A549 (cell line): Measurements from ENCODE around the gene PLPP3. TPM values are rescaled to one million over a fixed set of nuclear protein-coding genes. Genes with fewer than 3 reads are reported as not detected.

Experiments used
- ATAC-seq, 2 experiments: fragments of 200-7000 bp in 1 of 2; fragments of >200 bp in 1 of 2; cut with Nextera tagmentation in 1 of 2; cut with Tn5 transposase in 1 of 2; 3 replicates each; pipeline versions ENCODE4 v1.8.0 to v1.9.1; 2018 to 2020; ENCODE audit warnings: mild to moderate bottlenecking in 1 of 2, moderate library complexity in 1 of 2
- CTCF ChIA-PET: fragments of 300-600 bp; sonication (Branson Sonifier 250); formaldehyde crosslinking; extraction: SDS; loops from one replicate; lab custom pipeline; 2021; ENCODE audit warnings: antibody characterized with exemption, inconsistent platforms; lab: Yijun Ruan, JAX
- POLR2A ChIA-PET: fragments of 350-600 bp; formaldehyde crosslinking; extraction: SDS; loops from one replicate; lab custom pipeline; 2021; ENCODE audit warnings: antibody characterized with exemption, inconsistent platforms; lab: Yijun Ruan, JAX
- DNase-seq, 2 experiments: peaks; one replicate each; pipeline versions ENCODE4 v3.0.0 to v3.0.0-alpha.2; 2011 to 2016; ENCODE audit warnings: low read depth in 1 of 2, low spot score in 1 of 2
- FAIRE-seq: peaks from 2 replicates; lab custom pipeline; 2011; peaks lifted over from hg19 to GRCh38; lab: Jason Lieb, UNC
- H3K27ac ChIP-seq, 2 experiments: fragments of >200 bp; sonication (Bioruptor Twin); formaldehyde crosslinking; 3 replicates each; pipeline ENCODE4 v1.5.1; 2016 to 2017
- H3K4me1 ChIP-seq: fragments of >200 bp; sonication (Bioruptor Twin); formaldehyde crosslinking; 3 replicates; pipeline ENCODE4 v1.6.1; 2016
- H3K4me2 ChIP-seq: fragments of >200 bp; sonication (Bioruptor Twin); formaldehyde crosslinking; 3 replicates; pipeline ENCODE4 v1.6.1; 2016
- H3K4me3 ChIP-seq: fragments of >200 bp; sonication (Bioruptor Twin); formaldehyde crosslinking; 3 replicates; pipeline ENCODE4 v1.5.1; 2016
- H3K9me3 ChIP-seq: fragments of >200 bp; sonication (Bioruptor Twin); formaldehyde crosslinking; 3 replicates; pipeline ENCODE4 v1.6.1; 2016
- CBX2 ChIP-seq: fragments of 200-600 bp; sonication (generic); IDR thresholded peaks from 2 replicates; pipeline ENCODE4 v1.6.1; 2016; ENCODE audit warnings: low read depth, mild to moderate bottlenecking, borderline replicate concordance
- CEBPB ChIP-seq, 2 experiments: fragments of >200 bp in 1 of 2; sonication (Bioruptor Twin) in 1 of 2; formaldehyde crosslinking in 1 of 2; IDR thresholded peaks; 2 replicates each; pipeline ENCODE4 v1.6.1; 2012 to 2016
- EHF ChIP-seq: fragments of 250-450 bp; sonication (Bioruptor Pico); IDR thresholded peaks from 2 replicates; pipeline ENCODE4 v1.5.0; 2020; ENCODE audit warnings: mild to moderate bottlenecking
- EHMT2 ChIP-seq: fragments of 200-600 bp; sonication (generic); IDR thresholded peaks from 2 replicates; pipeline ENCODE4 v1.6.1; 2016; ENCODE audit warnings: antibody characterized with exemption, low read depth, mild to moderate bottlenecking, moderate library complexity
- ELK1 ChIP-seq: fragments of 150-350 bp; IDR thresholded peaks from 2 replicates; pipeline ENCODE4 v1.6.1; 2014; ENCODE audit warnings: low read depth, mild to moderate bottlenecking, low read length
- FOSL2 ChIP-seq, 2 experiments: fragments of 450-650 bp in 1 of 2; fragments of >200 bp in 1 of 2; sonication (Bioruptor Twin) in 1 of 2; formaldehyde crosslinking; IDR thresholded peaks; 2 replicates each; pipeline versions ENCODE4 v1.5.0 to v1.6.1; 2016 to 2020; ENCODE audit warnings: mild to moderate bottlenecking in 1 of 2, moderate library complexity in 1 of 2
- MAX ChIP-seq: IDR thresholded peaks from 2 replicates; pipeline ENCODE4 v1.6.1; 2012
- NPAS2 ChIP-seq: fragments of 250-450 bp; sonication (Bioruptor Pico); IDR thresholded peaks from 2 replicates; pipeline ENCODE4 v1.8.0; 2022; ENCODE audit warnings: mild to moderate bottlenecking, moderate library complexity, borderline replicate concordance
- PBX3 ChIP-seq: IDR thresholded peaks from 2 replicates; pipeline ENCODE4 v1.6.1; 2012
- POLR2AphosphoS2 ChIP-seq: conservative IDR thresholded peaks from 2 replicates; pipeline ENCODE4 v1.6.1; 2012; ENCODE audit warnings: low read length, improper control_type of control experiment, inconsistent platforms
- RARB ChIP-seq: fragments of 250-450 bp; sonication (Bioruptor Pico); IDR thresholded peaks from 2 replicates; pipeline ENCODE4 v1.8.0; 2021; ENCODE audit warnings: mild to moderate bottlenecking, moderate library complexity
- REST ChIP-seq: fragments of 200-600 bp; sonication (generic); IDR thresholded peaks from 2 replicates; pipeline ENCODE4 v1.6.1; 2016; ENCODE audit warnings: antibody characterized with exemption, mild to moderate bottlenecking, moderate library complexity
- ZFP36 ChIP-seq: fragments of 450-650 bp; IDR thresholded peaks from 2 replicates; pipeline ENCODE4 v1.6.1; 2014; ENCODE audit warnings: borderline replicate concordance; ENCODE audit not compliant: partially characterized antibody
- WGBS: methylation state at CpG from one replicate; pipeline ENCODE4 v1.1.6; 2017; ENCODE audit errors: missing lambda C conversion rate; 5-methylcytosine and 5-hydroxymethylcytosine counted together
- polyA plus RNA-seq, 4 experiments: library from polyadenylated mRNA; depleted of rRNA in 3 of 4; stranded (reverse); fragments of >200 nt; fragmentation: RNase III in 1 of 4; extraction: RNeasy Plus Mini Kit Qiagen cat#74134 plus additional on column Dnase treatment in 1 of 4; gene quantifications; 2 replicates in 3 of 4; 3 replicates in 1 of 4; pipeline ENCODE4 v1.2.3, GENCODE V29; 2011 to 2017

The PLPP3 gene
- polyA plus RNA-seq, 2 of the 4 experiments (the other 2 are of a cell fraction) = 23.6 to 25.6 TPM

GRCh38 chr1:56510642-56511021, 68.7 kb downstream of the PLPP3 start (continued):
- TF ChIP-seq REST = no peak
- no peak for TF ChIP-seq ZFP36
- no peak for TF ChIP-seq RARB (CRISPR knock-in tag)
- TF ChIP-seq POLR2AphosphoS2 = no peak
- no peak for TF ChIP-seq MAX
- no peak for TF ChIP-seq ELK1

GRCh38 chr1:56509713-56510641, 69.4 kb downstream of the PLPP3 start:
- peaks cover 4% of the 10 kb centered on the region; the same call in 1 of the 3 replicates for H3K4me1 ChIP-seq
- WGBS = 87% methylated on average over 11 of the region's 13 CpGs
- FAIRE-seq (no peak), DNase-seq (no peak), ATAC-seq (no peak)
- H3K9me3 ChIP-seq = no peaks in the 10 kb centered on the region
- no peak overlapping the region for H3K27ac ChIP-seq
- ChIA-PET CTCF (no interaction called here), POLR2A (no interaction called here)
- no peak for TF ChIP-seq CBX2
- TF ChIP-seq FOSL2 (IDR thresholded peaks at IDR 0.05) = no peak
- no peak for TF ChIP-seq FOSL2 (CRISPR knock-in tag; IDR thresholded peaks at IDR 0.05)
- TF ChIP-seq ELK1 = no peak
- TF ChIP-seq PBX3 = no peak
- no peak for TF ChIP-seq EHMT2
- no peak for TF ChIP-seq NPAS2 (CRISPR knock-in tag)
- no peak for TF ChIP-seq CEBPB (IDR thresholded peaks at IDR 0.05)
- no peak for TF ChIP-seq EHF
- TF ChIP-seq MAX = no peak
- H3K4me3 ChIP-seq = no peak overlapping the region
- no peak overlapping the region for H3K4me2 ChIP-seq
